GM10266 (cell line): ENCODE measurements around the gene DNAJC10.

Experiments used
- DNase-seq: peaks from one replicate; pipeline ENCODE4 v3.0.0; 2012; ENCODE audit errors: extremely low spot score
- CTCF ChIP-seq: IDR thresholded peaks from 2 replicates; pipeline ENCODE4 v1.5.1; 2012; ENCODE audit warnings: mild to moderate bottlenecking, low read depth; ENCODE audit not compliant: control insufficient read depth, insufficient read depth; ENCODE audit errors: missing control alignments

DNAJC10 gene

GRCh38 chr2:182824767-182825158, 108.7 kb downstream of the DNAJC10 start:
- no peak for TF ChIP-seq CTCF
- no peak for DNase-seq

GRCh38 chr2:182826064-182826463, 110.0 kb downstream of the DNAJC10 start:
- TF ChIP-seq CTCF: no peak
- no peak for DNase-seq

GRCh38 chr2:182826496-182826895, 110.4 kb downstream of the DNAJC10 start:
- DNase-seq: no peak
- TF ChIP-seq CTCF: no peak

GRCh38 chr2:182827182-182827879, 111.3 kb downstream of the DNAJC10 start:
- no peak for DNase-seq
- no peak for TF ChIP-seq CTCF

- no peak for DNase-seq
- no peak for TF ChIP-seq CTCF
These were observed 115.0 kb downstream of the DNAJC10 start for GRCh38 chr2:182831101-182831500.

GRCh38 chr2:182831921-182832320, 115.9 kb downstream of the DNAJC10 start:
- DNase-seq: no peak
- no peak for TF ChIP-seq CTCF

- no peak for TF ChIP-seq CTCF
- DNase-seq: no peak
These were observed 117.2 kb downstream of the DNAJC10 start for GRCh38 chr2:182833084-182833854.
